Bronchial epithelial cell (primary cell): ENCODE results near the gene TTLL11. TPM values are rescaled to one million over a fixed set of nuclear protein-coding genes. Genes with fewer than 3 reads are reported as not detected.

Experiments used
- DNase-seq: peaks from one replicate; pipeline ENCODE4 v3.0.0-alpha.2; 2010; ENCODE audit warnings: low read depth
- FAIRE-seq: peaks from 2 replicates; lab custom pipeline; 2011; peaks lifted over from hg19 to GRCh38; lab: Jason Lieb, UNC
- H3K27me3 ChIP-seq: 2 replicates; pipeline ENCODE4 v1.5.1; 2011; ENCODE audit warnings: low read length; ENCODE audit not compliant: control insufficient read depth, insufficient read depth
- H3K36me3 ChIP-seq: 2 replicates; pipeline ENCODE4 v1.5.1; 2011; ENCODE audit warnings: low read length; ENCODE audit not compliant: control insufficient read depth, insufficient read depth
- H3K4me3 ChIP-seq: 2 replicates; pipeline ENCODE4 v1.5.1; 2011; ENCODE audit warnings: mild to moderate bottlenecking, low read depth, low read length, control low read depth
- CTCF ChIP-seq: IDR thresholded peaks from 2 replicates; pipeline ENCODE4 v1.5.1; 2011; ENCODE audit warnings: mild to moderate bottlenecking, moderate library complexity, low read length, control low read depth, inconsistent platforms; ENCODE audit not compliant: insufficient read depth, severe bottlenecking
- total RNA-seq: library from RNA; depleted of rRNA; stranded (reverse); fragments of >200 nt; gene quantifications from 2 replicates; pipeline ENCODE4 v1.2.1, GENCODE V29; 2014

TTLL11 gene
- total RNA-seq, 1 donor from 2014 or later = 1.8 TPM

- no peaks in the 10 kb centered on the region for H3K27me3 ChIP-seq
- H3K36me3 ChIP-seq = no peaks in the 10 kb centered on the region
- DNase-seq (no peak), FAIRE-seq (no peak)
- no peak for TF ChIP-seq CTCF
- H3K4me3 ChIP-seq = no peak overlapping the region
Measured at GRCh38 chr9:121939643-121940042, 153.5 kb downstream of the TTLL11 start.

- Histone ChIP-seq H3K27me3 (no peaks in the 10 kb centered on the region), H3K4me3 (no peak overlapping the region), H3K36me3 (no peaks in the 10 kb centered on the region)
- no peak for DNase-seq
- FAIRE-seq = no peak
- no peak for TF ChIP-seq CTCF
Measured at GRCh38 chr9:121938621-121939020, 154.5 kb downstream of the TTLL11 start.

GRCh38 chr9:121937240-121937639 lies 155.9 kb downstream of the TTLL11 start:
- no peaks in the 10 kb centered on the region for H3K27me3 ChIP-seq
- DNase-seq (no peak), FAIRE-seq (no peak)
- no peaks in the 10 kb centered on the region for H3K36me3 ChIP-seq
- H3K4me3 ChIP-seq = no peak overlapping the region
- TF ChIP-seq CTCF = no peak

GRCh38 chr9:121935739-121936138 lies 157.4 kb downstream of the TTLL11 start:
- Histone ChIP-seq H3K36me3 (no peaks in the 10 kb centered on the region), H3K27me3 (no peaks in the 10 kb centered on the region), H3K4me3 (no peak overlapping the region)
- FAIRE-seq (no peak), DNase-seq (no peak)
- TF ChIP-seq CTCF = no peak

- Histone ChIP-seq H3K36me3 (no peaks in the 10 kb centered on the region), H3K4me3 (no peak overlapping the region), H3K27me3 (no peaks in the 10 kb centered on the region)
- no peak for TF ChIP-seq CTCF
- FAIRE-seq (no peak), DNase-seq (no peak)
Measured at GRCh38 chr9:121930956-121931355, 162.2 kb downstream of the TTLL11 start.
